Head of caudate nucleus (tissue), 42 donors: Measurements from ENCODE around the gene BTBD6.
"Not testable (repeated sequence)": the region's sequence is repeated elsewhere in the genome, so short reads cannot be mapped to it uniquely, and the experiment has no call there.

Experiments used
- DNase-seq, 42 donors: peaks; one replicate each; pipeline versions ENCODE4 v3.0.0 to v3.0.0-alpha.2; 2020 to 2021; ENCODE audit warnings: mixed read lengths in 7 of 42
- intact Hi-C: fragments of 100-400 bp; cut with DNase I; formaldehyde crosslinking; loops from one replicate; pipeline ENCODE4 v1.15.0; 2022

BTBD6 gene

GRCh38 chr14:105255021-105255507, 6.7 kb downstream of the BTBD6 start:
- no peak for DNase-seq
- intact Hi-C loops, result loop anchor here (10.0 kb wide), 1 partner anchor 50 kb away; no protein-coding TSS in a partner anchor

- intact Hi-C loops, result loop anchor here (10.0 kb wide), 1 partner anchor 52 kb away; no protein-coding TSS in a partner anchor
- no peak for DNase-seq
Measured at GRCh38 chr14:105256292-105256960, 8.1 kb downstream of the BTBD6 start.

GRCh38 chr14:105257464-105257863, 9.1 kb downstream of the BTBD6 start:
- intact Hi-C loops, result loop anchor here (10.0 kb wide), 1 partner anchor 53 kb away; no protein-coding TSS in a partner anchor
- DNase-seq, result no peak

GRCh38 chr14:105258846-105259245, 10.5 kb downstream of the BTBD6 start:
- intact Hi-C loops, result loop anchor here (10.0 kb wide), 1 partner anchor 54 kb away; no protein-coding TSS in a partner anchor
- no peak for DNase-seq

GRCh38 chr14:105260959-105261358, 12.6 kb downstream of the BTBD6 start:
- intact Hi-C loops, result no loop called here

GRCh38 chr14:105261781-105262180, 13.4 kb downstream of the BTBD6 start:
- DNase-seq, result no peak
- intact Hi-C loops, result no loop called here

More at GRCh38 chr14:105260959-105261358, 12.6 kb downstream of the BTBD6 start:
- DNase-seq, result no peak

GRCh38 chr14:105267820-105268548, 19.7 kb downstream of the BTBD6 start:
- DNase-seq, result no peak
- intact Hi-C loops, result no loop called here

GRCh38 chr14:105268736-105269354, 20.5 kb downstream of the BTBD6 start:
- intact Hi-C loops, result no loop called here
- DNase-seq, result no peak

- intact Hi-C loops, result no loop called here
- DNase-seq, result no peak
Measured at GRCh38 chr14:105269405-105269804, 21.1 kb downstream of the BTBD6 start.

GRCh38 chr14:105271224-105271890, 23.0 kb downstream of the BTBD6 start:
- peak in 28 of 42 donors; percentile 17 to 69 (median 48) for DNase-seq
- intact Hi-C loops, result no loop called here

GRCh38 chr14:105272623-105273022, 24.3 kb downstream of the BTBD6 start:
- no peak for DNase-seq

GRCh38 chr14:105273062-105273461, 24.7 kb downstream of the BTBD6 start:
- no peak for DNase-seq
- intact Hi-C loops, result no loop called here

More at GRCh38 chr14:105272623-105273022, 24.3 kb downstream of the BTBD6 start:
- intact Hi-C loops, result no loop called here

- DNase-seq, result no peak
- intact Hi-C loops, result no loop called here
Measured at GRCh38 chr14:105274637-105275036, 26.3 kb downstream of the BTBD6 start.

GRCh38 chr14:105275267-105275946, 27.1 kb downstream of the BTBD6 start:
- intact Hi-C loops, result no loop called here
- DNase-seq, result peak in 8 of 42 donors; percentile 13 to 53 (median 28)

- intact Hi-C loops, DNase-seq: not testable (repeated sequence)
Measured at GRCh38 chr14:105277448-105277847, 29.1 kb downstream of the BTBD6 start.

- intact Hi-C loops, result loop anchor here (5.0 to 10.0 kb wide), 3 partner anchors 62 to 185 kb away; no protein-coding TSS in a partner anchor
- no peak for DNase-seq
Measured at GRCh38 chr14:105279642-105280361, 31.5 kb downstream of the BTBD6 start.

- intact Hi-C loops, result loop anchor here (5.0 to 10.0 kb wide), 3 partner anchors 62 to 186 kb away; no protein-coding TSS in a partner anchor
Measured at GRCh38 chr14:105280525-105280924, 32.2 kb downstream of the BTBD6 start.

More at GRCh38 chr14:105280525-105280924, 32.2 kb downstream of the BTBD6 start:
- no peak for DNase-seq
